Astrocyte of the spinal cord (primary cell): ENCODE results near the gene OSBPL3.

ENCODE experiments used
- DNase-seq: peaks from one replicate; pipeline ENCODE4 v3.0.0; 2011; ENCODE audit warnings: low read depth, low spot score
- H3K4me3 ChIP-seq: 2 replicates; pipeline ENCODE4 v1.5.1; 2011; ENCODE audit warnings: low read depth, mild to moderate bottlenecking, low read length, moderate library complexity
- CTCF ChIP-seq: IDR thresholded peaks from 2 replicates; pipeline ENCODE4 v1.5.1; 2012; ENCODE audit warnings: low read depth, mild to moderate bottlenecking, low read length, inconsistent platforms
- in situ Hi-C: cut with HindIII; loops from 2 replicates; pipeline ENCODE4 v1.10.0; 2017; ENCODE audit warnings: low sequenced_read_pairs

The OSBPL3 gene

DNA sequence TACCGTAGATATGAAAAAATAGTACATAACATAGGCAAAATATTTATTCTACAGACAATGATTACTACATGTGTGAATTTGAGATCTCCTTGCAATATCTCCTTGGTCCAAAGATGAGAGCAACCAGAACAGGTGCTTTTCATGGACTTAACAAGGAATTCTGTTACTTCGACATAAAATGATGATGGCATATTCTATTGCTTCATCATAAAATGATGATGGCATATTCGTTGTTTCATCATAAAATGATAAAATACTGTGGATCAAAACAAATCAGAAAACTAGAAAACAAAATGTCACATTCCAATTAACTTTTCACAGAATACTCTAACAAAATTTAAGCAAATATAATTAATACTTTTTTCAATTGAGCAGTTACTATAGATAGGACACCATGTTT lies 4.8 kb downstream of the OSBPL3 start:
- H3K4me3 ChIP-seq = no peak overlapping the region
- no peak for DNase-seq
- in situ Hi-C loops = no loop called here
- TF ChIP-seq CTCF = no peak

- no peak for DNase-seq
- in situ Hi-C loops = no loop called here
- no peak for TF ChIP-seq CTCF
- H3K4me3 ChIP-seq = no peak overlapping the region
Observed at GRCh38 chr7:24974026-24974832, 5.7 kb downstream of the OSBPL3 start.

GRCh38 chr7:24972991-24973390 lies 7.0 kb downstream of the OSBPL3 start:
- TF ChIP-seq CTCF = no peak
- DNase-seq = peak; percentile 69
- in situ Hi-C loops = no loop called here
- H3K4me3 ChIP-seq = no peak overlapping the region

- in situ Hi-C loops = no loop called here
- DNase-seq = no peak
- TF ChIP-seq CTCF = no peak
- no peak overlapping the region for H3K4me3 ChIP-seq
Observed at GRCh38 chr7:24972166-24972477, 7.9 kb downstream of the OSBPL3 start.

- DNase-seq = peak; percentile 91
- in situ Hi-C loops = no loop called here
- no peak overlapping the region for H3K4me3 ChIP-seq
- TF ChIP-seq CTCF = no peak
Observed at GRCh38 chr7:24971333-24972165, 8.4 kb downstream of the OSBPL3 start.

DNA sequence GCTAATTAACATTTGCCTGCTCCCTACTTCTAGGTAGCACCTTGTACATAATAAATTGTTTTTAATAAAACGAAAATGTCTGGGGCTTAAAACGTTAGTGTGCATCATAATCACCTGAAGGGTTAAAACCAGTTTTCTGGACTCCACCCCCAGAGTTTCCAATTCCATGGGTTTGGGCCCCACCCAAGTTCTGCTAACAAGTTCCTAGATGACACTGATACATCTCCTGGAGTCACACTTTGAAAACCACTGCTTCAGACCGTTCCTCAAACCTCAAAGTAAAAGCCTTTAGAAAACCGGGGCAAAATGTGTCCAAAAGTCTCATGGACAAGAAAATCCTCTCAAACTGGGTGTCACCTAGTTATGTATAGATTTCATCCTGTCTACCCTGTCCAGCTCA lies 9.3 kb downstream of the OSBPL3 start:
- DNase-seq = peak; percentile 42
- no peak for TF ChIP-seq CTCF
- H3K4me3 ChIP-seq = no peak overlapping the region
- in situ Hi-C loops = no loop called here
